Glutamatergic neuron (in vitro differentiated cells): ENCODE measurements around the gene MON1A. TPM values are rescaled to one million over a fixed set of nuclear protein-coding genes. Genes with fewer than 3 reads are reported as not detected.
A peak's percentile ranks its signal among the peaks of the same experiment; 100 is the strongest.
"Not testable (repeated sequence)": the region's sequence is repeated elsewhere in the genome, so short reads cannot be mapped to it uniquely, and the experiment has no call there.

ENCODE experiments used
- DNase-seq: peaks from one replicate; pipeline ENCODE4 v3.0.0; 2022
- H3K27ac Mint-ChIP-seq: one replicate; pipeline ENCODE4 v1.8.0; 2020; ENCODE audit warnings: mild to moderate bottlenecking, mixed read lengths, inconsistent platforms; ENCODE audit not compliant: unreplicated experiment
- H3K27me3 Mint-ChIP-seq: one replicate; pipeline ENCODE4 v1.8.0; 2020; ENCODE audit warnings: mild to moderate bottlenecking, moderate library complexity, mixed read lengths, inconsistent platforms; ENCODE audit not compliant: unreplicated experiment
- H3K36me3 Mint-ChIP-seq: one replicate; pipeline ENCODE4 v1.8.0; 2020; ENCODE audit warnings: mild to moderate bottlenecking, mixed read lengths, inconsistent platforms; ENCODE audit not compliant: unreplicated experiment
- H3K4me1 Mint-ChIP-seq: one replicate; pipeline ENCODE4 v1.8.0; 2020; ENCODE audit warnings: mild to moderate bottlenecking, low read depth, mixed read lengths, inconsistent platforms; ENCODE audit not compliant: unreplicated experiment
- H3K4me3 Mint-ChIP-seq: one replicate; pipeline ENCODE4 v1.8.0; 2020; ENCODE audit warnings: mild to moderate bottlenecking, mixed read lengths, inconsistent platforms; ENCODE audit not compliant: unreplicated experiment
- H3K9me3 Mint-ChIP-seq: one replicate; pipeline ENCODE4 v1.8.0; 2020; ENCODE audit warnings: mild to moderate bottlenecking, moderate library complexity, mixed read lengths, inconsistent platforms; ENCODE audit not compliant: unreplicated experiment
- total RNA-seq: library from RNA; stranded (reverse); fragmentation: NEBNext Ultra II Directional; extraction: Animal tissue kit (Norgen Biotek cat#: 25700); gene quantifications from one replicate; pipeline ENCODE4 v1.2.1, GENCODE V29; 2021; ENCODE audit not compliant: unreplicated experiment
- TF ChIP-seq, protein P1 (sequence below): fragments of 200-600 bp; sonication (generic); IDR thresholded peaks from one replicate; pipeline ENCODE4 v1.5.0; 2021; ENCODE audit not compliant: partially characterized antibody, unreplicated experiment

Gene MON1A
- total RNA-seq, 1 donor from 2014 or later: 15.4 TPM

DNA sequence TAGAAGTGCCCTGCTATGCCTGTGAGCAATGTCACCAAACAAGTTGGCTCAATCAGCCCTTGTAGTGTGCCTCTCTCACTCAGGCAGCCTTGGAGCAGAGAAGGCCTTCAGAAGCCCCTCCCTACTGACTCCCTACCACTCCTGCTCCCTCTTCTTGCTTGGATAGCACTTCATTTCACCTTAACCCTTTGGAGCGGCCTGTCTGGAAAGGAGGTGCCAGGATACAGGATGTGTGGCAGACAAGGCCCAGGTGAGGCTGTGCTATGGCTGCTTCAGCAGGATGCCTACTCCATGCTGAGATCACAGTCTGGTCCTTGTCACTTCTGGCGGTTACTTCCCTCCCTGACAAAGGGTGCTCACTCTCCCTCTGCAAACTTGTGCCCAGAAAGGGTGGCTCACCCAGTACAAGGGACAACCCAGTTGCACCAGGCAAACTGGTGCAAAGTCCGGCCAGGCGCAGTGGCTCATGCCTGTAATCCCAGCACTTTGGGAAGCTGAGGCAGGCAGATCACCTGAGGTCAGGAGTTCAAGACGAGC lies 1.1 kb downstream of the MON1A start:
- H3K4me3 Mint-ChIP-seq: peak overlapping the region; percentile 90
- peaks cover 5% of the 10 kb centered on the region for H3K27me3 Mint-ChIP-seq
- no peak overlapping the region for H3K27ac Mint-ChIP-seq
- DNase-seq: no peak
- no peaks in the 10 kb centered on the region for H3K36me3 Mint-ChIP-seq
- peaks cover 3% of the 10 kb centered on the region for H3K9me3 Mint-ChIP-seq
- peaks cover 6% of the 10 kb centered on the region for H3K4me1 Mint-ChIP-seq
- TF ChIP-seq, protein P1, sequence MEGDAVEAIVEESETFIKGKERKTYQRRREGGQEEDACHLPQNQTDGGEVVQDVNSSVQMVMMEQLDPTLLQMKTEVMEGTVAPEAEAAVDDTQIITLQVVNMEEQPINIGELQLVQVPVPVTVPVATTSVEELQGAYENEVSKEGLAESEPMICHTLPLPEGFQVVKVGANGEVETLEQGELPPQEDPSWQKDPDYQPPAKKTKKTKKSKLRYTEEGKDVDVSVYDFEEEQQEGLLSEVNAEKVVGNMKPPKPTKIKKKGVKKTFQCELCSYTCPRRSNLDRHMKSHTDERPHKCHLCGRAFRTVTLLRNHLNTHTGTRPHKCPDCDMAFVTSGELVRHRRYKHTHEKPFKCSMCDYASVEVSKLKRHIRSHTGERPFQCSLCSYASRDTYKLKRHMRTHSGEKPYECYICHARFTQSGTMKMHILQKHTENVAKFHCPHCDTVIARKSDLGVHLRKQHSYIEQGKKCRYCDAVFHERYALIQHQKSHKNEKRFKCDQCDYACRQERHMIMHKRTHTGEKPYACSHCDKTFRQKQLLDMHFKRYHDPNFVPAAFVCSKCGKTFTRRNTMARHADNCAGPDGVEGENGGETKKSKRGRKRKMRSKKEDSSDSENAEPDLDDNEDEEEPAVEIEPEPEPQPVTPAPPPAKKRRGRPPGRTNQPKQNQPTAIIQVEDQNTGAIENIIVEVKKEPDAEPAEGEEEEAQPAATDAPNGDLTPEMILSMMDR: no peak

DNA sequence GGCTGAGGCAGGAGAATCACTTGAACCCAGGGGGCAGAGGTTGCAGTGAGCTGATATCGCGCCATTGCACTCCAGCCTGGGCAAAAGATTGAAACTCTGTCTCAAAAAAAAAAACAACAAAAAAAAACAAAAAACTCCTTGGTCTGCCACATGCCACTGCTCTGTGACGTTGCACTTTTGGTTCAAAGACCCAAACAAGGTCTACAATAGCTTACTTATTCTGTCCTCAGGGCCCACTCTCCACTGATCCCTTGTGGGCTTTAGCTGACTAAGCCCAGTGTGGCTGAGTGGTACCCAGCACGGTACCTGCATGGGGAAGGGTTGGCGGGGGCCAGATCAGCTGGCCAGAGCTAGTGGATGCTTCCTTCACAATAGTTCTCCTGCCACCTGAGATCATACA lies 1.8 kb downstream of the MON1A start:
- Mint-ChIP-seq H3K36me3 (no peaks in the 10 kb centered on the region), H3K4me3 (no peak overlapping the region), H3K27ac (no peak overlapping the region), H3K4me1 (peaks cover 6% of the 10 kb centered on the region), H3K9me3 (peaks cover 3% of the 10 kb centered on the region), H3K27me3 (peaks cover 5% of the 10 kb centered on the region)
- no peak for DNase-seq
- TF ChIP-seq, protein P1: no peak

DNA sequence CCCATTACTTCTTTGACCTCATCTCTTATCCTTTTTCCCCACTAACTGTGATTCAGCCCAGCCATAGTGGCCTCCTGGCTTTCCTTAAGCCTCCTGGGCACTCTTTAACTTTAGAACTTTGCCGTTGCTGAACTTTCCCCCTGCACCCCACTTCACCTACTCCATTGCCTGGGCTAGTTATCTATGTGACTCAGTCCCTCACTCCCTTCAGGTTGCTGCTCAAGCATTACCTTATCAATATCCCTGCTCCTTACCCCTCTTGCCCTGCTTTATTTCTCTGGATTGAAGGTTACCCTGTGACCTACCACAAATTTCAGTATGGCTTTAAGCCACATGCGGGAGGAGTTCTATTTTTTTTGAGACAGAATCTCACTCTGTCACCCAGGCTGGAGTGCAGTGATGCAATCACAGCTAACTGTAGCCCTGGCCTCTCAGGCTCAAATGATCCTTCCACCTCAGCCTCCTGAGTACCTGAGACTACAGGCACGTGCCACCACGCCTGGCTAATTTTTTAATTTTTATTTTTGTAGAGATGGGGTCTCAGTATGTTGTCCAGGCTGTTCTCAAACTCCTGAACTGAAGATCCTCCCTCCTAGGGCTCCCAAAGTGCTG lies 3.4 kb downstream of the MON1A start:
- no peak overlapping the region for H3K27ac Mint-ChIP-seq
- TF ChIP-seq, protein P1: no peak
- peaks cover 6% of the 10 kb centered on the region for H3K4me1 Mint-ChIP-seq
- H3K27me3 Mint-ChIP-seq: peaks cover 5% of the 10 kb centered on the region
- H3K4me3 Mint-ChIP-seq: no peak overlapping the region
- no peaks in the 10 kb centered on the region for H3K36me3 Mint-ChIP-seq
- H3K9me3 Mint-ChIP-seq: peaks cover 3% of the 10 kb centered on the region
- DNase-seq: no peak

DNA sequence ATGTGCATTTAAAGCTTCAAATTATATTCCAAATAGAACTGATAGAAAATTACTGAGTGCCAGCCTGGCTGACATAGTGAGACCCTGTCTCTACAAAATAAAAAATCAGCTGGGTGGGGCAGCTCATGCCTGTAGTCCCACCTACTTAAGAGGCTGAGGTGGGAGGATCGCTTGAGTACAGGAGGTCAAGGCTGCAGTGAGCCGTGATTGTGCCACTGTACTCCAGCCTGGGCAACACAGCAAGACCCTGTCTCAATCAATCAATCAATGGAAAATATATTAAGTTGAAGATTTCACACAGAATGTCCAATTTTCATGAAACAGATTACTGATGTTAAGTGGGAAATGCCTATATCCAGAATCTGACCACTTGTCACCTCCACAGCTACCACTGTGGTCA lies 4.1 kb downstream of the MON1A start:
- Mint-ChIP-seq H3K9me3 (peaks cover 3% of the 10 kb centered on the region), H3K27ac (no peak overlapping the region), H3K4me3 (no peak overlapping the region), H3K4me1 (peaks cover 3% of the 10 kb centered on the region), H3K36me3 (no peaks in the 10 kb centered on the region), H3K27me3 (peaks cover 5% of the 10 kb centered on the region)
- TF ChIP-seq, protein P1: no peak
- no peak for DNase-seq

DNA sequence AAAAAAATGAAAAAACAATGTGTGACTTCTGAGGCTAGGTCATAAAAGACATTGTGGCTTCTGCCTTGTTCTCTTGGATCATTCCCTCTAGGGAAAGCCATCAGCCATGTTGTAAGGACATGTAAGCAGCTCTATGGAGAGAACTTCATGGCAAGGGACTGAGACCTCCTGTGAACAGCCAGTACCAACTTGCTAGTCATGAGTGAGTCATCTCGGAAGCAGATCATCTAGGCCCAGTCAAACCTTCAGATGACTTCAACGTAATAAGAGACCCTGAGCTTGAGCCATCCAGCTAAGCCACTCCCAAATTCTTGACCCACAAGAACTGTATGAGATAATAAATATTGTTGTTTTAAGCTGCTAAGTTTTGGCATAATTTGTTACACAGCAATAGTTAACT lies 4.9 kb downstream of the MON1A start:
- Mint-ChIP-seq H3K4me1 (no peaks in the 10 kb centered on the region), H3K4me3 (no peak overlapping the region), H3K27me3 (peaks cover 5% of the 10 kb centered on the region), H3K9me3 (peaks cover 3% of the 10 kb centered on the region), H3K36me3 (no peaks in the 10 kb centered on the region), H3K27ac (no peak overlapping the region)
- TF ChIP-seq, protein P1: no peak
- no peak for DNase-seq

DNA sequence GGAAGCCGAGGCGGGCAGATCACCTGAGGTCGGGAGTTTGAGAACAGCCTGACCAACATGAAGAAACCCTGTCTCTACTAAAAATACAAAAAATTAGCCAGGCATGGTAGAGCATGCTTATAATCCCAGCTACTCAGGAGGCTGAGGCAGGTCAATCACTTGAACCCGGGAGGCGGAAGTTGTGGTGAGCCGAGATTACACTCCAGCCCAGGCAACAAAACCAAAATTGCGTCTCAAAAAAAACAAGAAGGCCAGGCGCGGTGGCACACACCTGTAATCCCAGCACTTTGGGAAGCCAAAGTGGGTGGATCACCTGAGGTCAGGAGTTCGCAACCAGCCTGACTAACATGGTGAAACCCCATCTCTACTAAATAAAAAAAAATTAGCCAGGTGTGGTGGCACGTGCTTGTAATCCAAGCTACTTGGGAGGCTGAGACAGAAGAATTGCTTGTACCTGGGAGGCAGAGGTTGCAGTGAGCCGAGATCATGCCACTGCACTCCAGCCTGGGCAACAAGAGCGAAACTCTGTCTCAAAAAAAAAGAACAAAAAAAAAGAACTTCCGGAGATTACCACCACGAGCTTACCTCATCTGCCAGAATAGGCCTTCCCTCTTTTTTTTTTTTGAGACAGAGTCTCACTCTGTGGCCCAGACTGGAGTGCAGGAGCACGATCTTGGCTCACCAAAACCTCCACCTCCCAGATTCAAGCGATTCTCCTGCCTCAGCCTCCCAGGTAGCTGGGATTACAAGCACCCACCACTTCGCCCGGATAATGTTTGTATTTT lies 11.6 kb downstream of the MON1A start:
- peak overlapping the region; percentile 33 for H3K27ac Mint-ChIP-seq
- DNase-seq, H3K4me1 Mint-ChIP-seq, H3K36me3 Mint-ChIP-seq, H3K4me3 Mint-ChIP-seq, H3K27me3 Mint-ChIP-seq, H3K9me3 Mint-ChIP-seq: not testable (repeated sequence)
